ENCODE measurements around the gene C17orf50.
"Not testable (repeated sequence)": the region's sequence is repeated elsewhere in the genome, so short reads cannot be mapped to it uniquely, and the experiment has no call there.

The C17orf50 gene

DNA sequence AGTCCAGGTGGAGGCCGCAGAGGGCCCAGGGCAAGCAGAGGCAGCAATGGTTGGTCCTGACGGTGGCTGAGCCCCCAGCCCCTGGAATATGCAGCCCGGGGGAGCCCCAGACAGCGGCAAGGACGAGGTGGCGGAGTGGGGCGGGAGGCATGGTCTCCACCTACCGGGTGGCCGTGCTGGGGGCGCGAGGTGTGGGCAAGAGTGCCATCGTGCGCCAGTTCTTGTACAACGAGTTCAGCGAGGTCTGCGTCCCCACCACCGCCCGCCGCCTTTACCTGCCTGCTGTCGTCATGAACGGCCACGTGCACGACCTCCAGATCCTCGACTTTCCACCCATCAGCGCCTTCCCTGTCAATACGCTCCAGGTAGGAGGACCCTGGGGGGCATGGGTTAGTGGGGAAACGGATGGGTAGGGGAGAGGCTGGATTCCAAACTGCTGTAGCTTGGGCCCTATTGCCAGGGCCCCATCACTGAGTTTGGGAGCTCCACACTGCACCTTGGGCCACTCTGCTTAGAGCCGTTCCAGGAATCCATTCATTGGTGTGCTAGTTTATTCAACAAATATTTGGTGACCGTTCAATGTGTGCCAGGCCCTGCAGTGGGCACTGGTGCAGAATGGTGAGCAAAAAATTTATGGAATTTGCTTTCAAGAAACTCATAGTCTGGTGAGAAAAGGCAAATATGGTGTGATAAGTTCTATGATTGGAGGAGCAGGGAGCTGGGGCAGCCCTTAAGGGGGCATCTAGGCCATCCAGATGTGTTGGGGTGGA, 25.5 kb upstream of the C17orf50 start:
- no peak for DNase-seq

DNA sequence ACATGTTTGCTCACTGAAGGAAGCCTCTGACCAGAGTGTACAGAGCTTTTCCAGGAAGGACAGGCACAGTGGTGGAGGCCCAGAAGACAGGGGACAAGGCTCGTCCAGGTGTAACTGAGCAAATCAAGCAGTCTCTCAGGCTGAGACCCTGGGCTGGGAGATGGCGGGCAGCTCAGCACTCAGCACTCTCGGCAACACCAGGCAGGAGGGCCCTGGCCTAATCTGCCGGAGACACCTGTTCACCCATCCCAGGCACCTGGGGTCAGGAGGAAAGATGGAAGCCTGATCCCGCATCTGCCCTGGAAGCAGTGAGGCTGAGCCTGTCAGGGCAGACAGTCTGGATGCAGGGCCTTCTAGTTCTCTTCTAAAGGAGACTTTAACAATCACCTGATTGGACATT, 24.5 kb upstream of the C17orf50 start:
- DNase-seq, result no peak

DNA sequence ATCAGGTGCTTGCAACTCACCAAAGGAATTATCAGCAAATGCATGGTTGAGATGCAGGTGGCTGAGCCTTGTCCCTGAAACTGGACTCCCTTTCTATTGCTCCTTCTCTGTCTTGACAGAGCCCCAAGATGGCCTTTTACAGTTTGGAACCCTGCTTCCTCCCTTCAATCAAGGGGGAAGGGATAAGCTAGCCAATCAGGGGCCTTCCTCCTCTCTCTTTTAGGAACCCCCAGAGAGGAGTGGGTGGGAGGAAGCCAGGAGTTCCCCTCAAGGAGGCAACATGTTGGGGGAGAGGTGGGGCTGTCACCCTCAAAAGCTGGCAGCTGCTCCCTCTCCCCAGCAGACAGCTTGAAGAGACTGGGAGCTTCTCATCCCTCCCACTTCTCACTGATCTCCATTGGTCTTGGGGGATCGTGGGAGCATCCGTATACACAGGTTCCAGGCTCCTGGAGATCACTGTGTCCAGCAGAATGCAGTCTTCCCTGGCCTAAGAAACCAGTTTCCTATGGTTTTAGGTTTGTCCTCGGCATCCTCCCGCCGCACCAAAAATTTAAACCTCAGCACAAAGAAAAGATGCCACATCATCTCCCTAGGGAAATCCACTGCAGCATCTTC, 22.1 kb upstream of the C17orf50 start:
- no peak for DNase-seq

DNA sequence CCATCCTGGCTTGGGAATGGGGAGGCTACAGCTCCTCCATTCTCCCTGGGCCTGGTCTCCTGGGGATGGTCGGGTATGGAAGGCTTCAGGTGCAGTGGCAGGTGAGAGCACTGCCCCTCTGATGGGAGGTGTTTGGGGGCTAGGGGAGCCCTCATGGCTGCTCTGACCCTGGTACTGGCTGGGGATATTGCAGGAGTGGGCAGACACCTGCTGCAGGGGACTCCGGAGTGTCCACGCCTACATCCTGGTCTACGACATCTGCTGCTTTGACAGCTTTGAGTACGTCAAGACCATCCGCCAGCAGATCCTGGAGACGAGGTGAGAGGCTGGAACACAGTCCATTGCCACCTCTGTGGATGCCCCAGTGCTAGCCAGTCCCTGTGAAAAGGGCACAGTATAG, 20.5 kb upstream of the C17orf50 start:
- DNase-seq, result no peak

DNA sequence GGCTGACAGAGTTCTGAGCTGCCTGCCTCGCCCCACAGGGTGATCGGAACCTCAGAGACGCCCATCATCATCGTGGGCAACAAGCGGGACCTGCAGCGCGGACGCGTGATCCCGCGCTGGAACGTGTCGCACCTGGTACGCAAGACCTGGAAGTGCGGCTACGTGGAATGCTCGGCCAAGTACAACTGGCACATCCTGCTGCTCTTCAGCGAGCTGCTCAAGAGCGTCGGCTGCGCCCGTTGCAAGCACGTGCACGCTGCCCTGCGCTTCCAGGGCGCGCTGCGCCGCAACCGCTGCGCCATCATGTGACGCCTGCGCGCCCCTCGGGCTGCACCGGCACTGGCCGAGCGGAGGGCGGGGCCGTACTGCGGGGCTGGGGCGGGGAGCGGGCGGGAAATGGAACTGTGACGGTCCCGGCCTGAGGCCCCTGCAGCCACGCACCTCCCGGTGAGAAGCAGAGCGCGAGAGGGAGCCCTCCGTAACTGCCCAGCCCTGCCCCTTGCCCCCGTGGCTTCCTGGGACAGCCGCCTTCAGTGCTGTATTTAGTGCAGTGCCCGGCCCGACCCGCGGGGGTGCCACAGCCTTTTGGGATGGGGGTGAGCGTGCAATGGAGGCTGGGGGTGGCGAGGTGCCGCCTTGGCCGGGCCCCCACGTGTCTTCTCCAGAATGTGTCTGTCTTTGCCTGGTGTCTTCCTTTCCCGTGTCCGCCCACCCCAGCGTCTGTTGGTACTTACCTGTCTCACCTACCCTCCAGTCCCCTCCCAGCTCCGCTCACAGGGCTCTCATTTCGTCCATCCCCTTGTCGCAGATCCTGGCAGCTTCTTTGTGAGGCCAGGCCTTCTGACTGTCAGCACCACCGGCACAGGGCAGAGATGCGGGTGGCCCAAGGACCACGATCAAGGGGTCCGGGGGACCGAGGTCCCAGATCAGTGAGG, 19.4 kb upstream of the C17orf50 start:
- DNase-seq, result peak; percentile 33

DNA sequence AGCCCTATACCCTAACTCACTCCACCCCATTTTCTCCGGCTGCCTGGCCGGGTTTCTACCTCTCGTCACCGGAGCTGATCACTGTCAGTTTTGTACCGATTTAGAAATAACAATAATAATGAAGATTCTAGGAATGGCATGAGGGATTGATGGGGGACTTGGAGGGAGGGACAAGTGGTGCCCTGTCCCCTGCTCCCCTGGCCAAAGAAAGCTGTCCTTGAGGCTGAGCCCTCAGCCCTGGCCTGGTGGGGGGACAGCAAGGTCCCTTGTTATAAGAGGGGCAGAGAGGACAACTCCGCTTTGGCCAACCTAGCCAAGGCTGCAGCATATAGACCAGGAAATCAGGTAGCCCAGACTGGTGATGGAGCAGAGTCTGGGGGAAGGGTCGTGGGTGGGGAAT, 18.2 kb upstream of the C17orf50 start:
- DNase-seq, result no peak

DNA sequence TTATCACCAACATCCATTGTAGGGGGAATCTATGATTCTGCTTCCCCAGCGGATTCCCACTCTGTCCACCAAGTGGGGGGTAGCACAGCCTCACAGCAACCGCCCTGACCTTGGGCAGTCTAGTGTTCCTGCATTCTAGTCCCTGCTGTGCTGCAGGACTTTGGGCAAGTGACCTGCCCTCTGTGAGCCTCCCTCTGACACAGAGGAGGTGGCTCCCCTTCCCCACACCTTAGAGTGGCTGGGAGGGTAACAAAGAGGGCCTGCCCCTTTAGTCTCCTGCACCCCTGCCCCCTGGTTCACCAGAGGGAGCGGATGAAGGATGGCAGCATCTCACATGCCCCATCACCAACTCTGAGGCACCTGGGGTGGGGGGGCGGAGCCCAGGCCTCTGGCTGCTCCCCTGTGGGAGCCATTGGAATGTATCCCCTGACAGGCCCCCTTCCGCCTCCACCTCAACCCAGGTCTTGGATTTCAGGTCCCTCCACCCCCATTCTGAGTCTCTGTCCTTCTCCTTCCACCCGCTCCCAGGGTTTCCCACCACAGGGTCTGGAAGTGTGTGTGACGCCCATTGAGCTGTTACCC, 17.7 kb upstream of the C17orf50 start:
- DNase-seq, result no peak

DNA sequence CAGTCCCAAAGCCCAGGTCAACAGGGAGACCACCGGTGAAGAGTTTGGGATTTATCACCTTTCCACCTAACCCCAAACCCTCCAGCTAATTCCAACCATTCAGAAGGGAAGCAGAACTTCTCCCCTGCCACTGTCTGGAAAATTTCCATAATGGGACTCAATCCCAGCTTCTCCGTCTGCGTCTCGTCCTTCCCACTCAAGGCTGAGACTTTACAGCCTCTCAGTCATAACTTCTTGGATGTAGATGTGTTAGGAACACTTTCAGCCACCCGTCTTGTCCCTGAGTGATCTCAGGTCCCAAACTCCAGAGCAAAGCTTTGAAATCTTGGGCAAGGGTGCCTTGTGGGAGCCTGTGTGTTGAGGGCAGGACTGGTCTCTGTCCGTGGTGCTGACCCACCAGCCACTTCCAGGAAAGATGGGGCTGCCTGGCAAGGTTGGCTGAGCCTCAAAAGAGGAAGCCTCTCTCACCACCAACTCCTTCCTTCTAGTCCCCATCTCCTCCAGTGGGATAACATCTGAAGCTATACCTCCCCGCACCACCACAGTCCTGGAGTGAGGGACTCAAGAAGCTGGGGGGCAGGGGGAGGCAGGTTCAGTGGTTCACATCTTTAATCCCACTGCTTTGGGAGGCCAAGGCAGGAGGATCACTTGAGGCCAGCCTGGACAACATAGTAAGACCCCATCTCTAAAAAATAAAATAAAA, 16.9 kb upstream of the C17orf50 start:
- DNase-seq, result no peak

DNA sequence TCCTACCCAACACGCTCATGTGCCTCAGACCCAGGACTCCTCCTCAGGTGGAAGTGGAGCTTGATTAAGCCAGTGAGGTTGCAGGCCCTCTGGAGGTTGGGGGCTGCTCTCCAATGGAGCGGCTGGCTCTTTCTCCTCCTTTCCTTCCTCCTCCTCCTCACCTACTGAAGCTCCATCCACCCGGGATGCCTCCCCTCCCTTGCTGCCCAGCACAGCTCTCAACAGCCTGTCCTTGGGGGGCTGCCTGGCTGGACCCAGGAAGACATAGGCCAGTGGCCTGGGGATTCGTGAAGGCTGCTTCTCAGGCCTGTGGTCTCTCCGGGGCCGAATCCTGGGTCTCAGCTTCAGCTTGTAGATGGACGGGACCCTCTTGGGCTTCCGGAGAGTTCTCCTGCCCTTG, 15.9 kb upstream of the C17orf50 start:
- DNase-seq, result no peak

DNA sequence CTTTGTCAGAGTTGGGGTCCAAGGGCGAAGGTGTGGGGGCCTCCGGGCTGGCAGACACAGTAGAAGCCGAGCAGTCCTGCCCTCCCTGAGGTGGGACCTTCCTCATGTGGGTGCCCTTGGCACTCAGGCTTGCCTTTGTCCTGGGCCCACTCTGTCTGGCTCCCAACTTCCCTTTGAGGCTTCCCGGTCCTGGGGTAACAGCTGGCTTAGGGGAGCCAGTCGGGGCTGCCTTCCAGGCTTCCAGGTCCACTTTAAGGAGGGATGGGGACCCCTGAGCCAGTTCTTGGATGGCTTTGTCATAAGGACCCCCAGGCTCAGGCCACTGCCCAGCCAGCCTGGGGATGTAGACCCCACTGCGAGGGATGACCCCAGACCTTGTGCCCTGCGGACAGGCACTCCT, 15.4 kb upstream of the C17orf50 start:
- no peak for DNase-seq

DNA sequence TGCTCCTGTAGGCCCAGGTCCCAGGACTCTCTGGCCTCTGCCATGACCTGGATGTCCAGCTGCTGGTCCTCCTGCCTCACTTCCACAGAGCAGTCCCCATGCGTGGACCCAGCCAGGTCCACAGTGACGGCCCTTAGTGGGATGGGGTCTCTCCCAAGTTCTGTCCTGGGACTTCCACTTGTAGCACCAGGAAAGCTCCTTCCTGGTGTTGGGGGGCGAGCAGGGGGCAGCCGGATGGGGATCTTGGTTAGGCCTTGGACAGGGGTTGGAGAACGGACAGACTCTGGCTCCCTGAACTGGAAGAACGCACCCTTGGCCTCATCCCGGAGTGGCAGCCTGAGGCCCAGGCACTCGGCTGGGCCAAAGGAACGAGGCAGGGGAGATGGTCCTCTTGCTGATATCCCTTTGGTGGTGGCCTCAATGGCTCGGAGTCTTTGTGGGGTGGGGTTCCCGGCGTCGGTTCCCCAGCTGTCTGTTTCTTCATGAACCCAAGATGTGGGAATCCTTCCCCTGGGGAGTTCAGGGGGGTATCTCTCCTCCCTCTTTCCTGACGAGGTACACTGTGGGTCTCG, 14.9 kb upstream of the C17orf50 start:
- no peak for DNase-seq

DNA sequence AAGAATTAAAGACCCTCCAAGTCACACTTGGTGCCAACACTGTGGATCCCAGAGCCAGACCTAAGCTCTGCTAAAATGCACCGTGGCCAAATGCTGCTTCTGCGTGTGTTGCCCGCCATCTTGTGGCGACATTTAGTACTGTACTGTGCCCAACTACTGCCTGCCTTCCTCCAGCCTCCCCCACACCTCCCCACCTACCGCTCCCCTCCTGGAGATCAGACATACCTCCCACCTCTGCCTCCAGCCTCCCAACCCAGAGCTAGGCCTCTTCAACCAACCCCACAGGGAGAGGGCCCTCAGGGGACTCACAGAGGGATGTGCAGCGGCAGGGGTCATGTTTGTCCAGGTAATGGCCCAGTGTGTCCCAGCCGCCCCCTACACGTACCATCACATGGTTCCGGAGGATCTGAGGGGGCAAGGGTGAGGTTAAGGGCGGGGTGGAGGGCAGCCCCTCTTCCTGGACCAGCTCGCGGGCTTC, 13.1 kb upstream of the C17orf50 start:
- peak; percentile 56 for DNase-seq

DNA sequence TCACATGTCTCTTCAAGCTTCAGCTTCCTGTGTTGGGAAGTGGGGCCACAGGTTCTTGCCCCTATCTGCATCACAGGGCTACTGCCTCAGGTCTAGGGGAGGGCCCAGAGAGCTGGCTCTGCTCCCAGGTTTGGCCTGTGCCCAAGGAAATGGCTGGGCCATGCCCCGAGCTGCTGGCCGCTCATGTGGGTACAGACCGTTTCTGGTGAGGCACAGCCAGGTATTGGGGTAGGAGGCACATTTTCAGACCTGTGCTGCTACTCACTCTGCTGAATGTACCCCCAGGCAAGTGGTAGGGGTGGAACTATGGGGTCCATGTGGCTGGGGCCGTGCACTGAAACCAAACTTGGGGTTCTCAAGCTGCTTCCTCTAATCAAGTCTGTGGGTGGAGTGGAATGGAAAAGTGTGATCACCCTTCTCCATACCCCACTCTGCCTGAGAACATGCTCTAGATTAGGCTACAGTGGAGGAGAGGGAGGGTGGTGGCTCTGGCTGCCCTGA, 12.3 kb upstream of the C17orf50 start:
- no peak for DNase-seq

DNA sequence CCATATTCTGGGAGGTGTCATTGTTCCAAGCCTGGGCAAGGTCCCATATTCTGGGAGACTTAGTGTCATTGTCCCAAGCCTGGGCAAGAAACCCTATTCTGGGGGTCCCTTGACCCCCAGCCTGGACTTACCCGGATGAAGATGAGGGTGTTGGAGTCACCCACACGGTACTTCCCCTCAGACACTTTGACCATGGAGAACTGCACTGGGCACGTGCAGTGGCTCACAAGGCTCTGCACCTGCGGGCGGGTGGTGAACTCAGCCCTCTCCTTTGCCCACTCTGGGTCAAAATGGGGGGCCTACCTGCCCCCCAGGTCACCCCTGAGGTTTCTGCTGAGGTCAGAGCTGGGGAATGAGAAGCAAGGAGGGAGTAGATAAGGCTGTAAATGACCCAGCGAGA, 11.7 kb upstream of the C17orf50 start:
- no peak for DNase-seq

DNA sequence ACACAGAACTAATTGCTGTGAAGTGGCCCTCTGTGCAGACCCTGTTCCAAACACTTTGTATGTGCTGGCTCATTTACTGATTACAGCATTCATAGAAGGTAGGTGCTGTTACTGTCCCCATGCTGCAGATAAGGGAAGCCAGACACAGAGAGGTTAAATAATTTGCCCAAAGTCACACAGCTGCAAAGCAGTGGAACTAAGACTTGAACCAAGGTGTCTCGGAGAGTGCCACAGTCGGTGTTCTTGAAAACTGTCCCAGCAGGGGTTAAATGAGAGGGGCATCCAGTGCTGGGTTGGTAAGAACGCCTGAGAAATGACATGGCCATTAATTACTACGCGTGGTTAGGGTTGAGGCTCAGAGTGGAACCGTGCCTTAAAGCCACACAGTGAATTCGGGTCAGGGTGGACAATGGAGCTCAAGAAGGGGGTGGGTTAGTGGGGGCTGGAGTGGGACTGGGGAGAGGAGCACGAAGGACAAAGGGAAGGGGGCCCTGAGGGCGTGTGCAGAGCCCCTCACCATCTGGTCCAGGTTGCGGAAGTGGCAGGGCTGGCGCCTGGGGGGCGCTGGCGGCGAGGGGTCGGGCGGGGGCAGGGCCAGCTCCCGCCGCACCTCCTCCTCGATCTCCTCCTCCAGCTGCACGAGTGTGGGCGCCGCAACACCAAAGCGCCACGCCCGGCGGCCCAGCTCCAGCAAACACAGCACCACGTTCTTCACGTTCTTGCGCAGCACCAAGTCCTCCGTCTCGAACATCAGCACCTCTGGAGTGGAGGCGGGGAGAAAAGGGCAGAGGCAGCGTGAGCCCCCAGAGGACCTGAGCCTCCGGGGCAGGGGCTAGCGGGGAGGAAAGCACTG, 10.9 kb upstream of the C17orf50 start:
- no peak for DNase-seq

DNA sequence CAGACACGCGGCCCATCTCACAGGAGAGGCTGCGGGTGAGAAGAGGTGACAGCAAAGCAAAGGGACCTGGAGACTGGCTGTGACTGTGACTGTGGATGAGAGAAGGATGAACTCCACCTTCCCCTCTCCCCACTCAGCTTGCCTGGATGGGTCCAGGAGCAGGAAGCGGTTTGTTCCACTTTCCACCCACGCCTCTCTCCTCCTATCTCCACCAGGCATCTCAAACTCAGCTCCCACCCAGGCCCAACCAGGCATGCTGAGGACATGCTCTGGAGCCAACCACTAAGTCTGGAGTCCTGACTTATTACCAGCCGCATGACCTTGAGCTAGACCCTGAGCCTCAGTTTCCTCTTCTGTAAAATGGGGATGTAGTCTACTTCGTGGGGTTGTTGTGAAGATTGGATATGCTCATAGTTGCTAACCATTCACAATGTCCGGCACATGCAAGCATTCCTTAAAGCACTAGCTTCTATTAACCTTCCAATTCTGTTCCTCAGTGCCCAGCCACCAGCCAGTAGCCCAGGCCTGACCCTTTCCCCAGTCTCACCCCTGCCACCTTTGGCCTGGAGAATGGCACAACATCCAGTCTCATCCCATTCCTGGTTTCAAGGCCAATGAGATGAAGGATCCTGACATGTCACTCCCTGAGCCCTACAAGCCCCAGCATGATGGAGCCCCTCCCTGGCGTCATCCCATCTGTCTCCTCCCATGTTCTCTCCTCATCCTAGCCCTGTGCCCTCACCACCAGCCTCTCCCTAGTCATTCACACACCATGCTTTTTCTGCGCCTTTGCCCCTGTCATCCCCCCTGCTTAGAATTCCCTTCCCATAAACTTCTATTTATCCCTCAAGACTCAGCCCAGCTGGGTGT, 9.9 kb upstream of the C17orf50 start:
- DNase-seq, result no peak

DNA sequence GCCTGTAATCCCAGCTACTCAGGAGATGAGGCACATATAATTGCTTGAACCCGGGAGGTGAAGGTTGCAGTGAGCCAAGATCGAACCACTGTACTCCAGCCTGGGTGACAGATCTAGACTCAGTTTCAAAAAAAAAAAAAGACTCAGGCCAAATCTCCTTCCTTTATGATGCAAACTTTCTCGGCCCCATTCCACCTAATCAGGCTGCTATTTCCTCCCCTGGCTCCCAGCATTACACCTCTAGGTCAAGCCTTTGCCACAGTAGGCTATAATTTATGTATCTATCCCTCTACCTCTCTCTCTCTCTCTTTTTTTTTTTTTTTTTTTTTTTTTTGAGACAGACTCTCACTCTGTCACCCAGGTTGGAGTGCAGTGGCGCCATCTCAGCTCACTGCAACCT, 9.1 kb upstream of the C17orf50 start:
- not testable (repeated sequence) for DNase-seq

DNA sequence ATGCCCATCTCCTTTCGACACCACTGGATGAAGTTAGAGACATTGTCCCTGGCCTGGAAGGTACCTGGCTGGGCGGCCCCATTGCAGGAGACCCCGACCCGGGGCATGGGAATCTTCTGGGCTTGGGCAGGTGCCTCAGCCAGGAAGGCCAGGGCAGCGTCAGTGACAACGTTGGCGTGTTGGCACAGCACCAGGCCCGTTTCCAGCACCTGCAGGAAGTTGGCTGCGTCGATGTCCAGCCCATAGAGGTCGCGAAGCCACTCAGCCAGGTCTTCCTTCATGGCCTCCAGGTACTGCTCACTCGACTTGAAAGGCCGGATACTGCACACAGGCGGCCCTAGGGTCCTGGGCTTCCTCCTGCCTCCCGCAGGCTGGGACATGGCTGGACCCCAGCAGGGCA, 8.2 kb upstream of the C17orf50 start:
- DNase-seq, result peak; percentile 34

DNA sequence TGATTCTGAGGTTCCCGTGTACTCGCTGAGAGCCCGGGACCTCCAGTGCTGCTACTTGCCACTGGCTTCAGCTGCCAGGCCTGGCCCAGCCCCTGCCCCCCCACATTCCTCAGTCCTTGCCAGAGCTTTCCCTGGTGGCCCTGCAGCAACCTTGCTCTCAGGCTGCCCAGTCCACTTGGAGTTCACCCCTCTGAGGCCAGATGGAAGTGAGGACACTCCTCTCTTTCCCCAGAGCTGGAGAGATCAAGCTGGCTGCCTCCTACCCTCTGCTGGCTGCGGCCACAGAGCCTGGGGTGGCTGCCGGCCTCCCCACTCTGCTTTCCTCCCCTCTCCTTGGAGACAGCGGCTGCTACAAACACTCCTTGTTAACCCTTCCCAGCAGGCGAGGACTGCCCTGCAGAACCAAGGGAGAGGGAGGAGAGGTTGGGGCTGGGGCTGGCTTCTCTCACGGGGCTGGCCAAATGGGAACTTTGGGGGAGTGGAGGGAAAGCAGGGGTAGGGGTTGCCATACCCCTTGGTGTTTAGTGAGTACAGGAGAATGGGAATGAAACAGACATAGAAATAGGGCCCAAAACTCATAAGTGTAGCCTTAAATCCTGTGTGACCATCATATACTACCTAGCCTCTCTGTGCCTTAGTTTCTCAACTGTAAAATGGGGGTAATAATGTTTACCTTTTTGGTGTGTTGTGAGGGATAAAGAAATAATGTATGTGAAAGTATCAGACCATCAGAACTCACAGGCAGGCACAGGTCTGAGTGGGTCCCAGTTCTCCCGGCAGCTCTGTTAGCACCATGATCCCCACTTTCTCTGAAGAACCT, 7.5 kb upstream of the C17orf50 start, which contains the start of gene GAS2L2:
GAS2L2 (minus strand) TSS at position 295 of the 820 bp plus-strand sequence. CDS start 389 bp downstream, outside the sequence.
- no peak for DNase-seq
